NCI-H2196 (cell line): ENCODE results near the gene MTREX.

Source experiments
- DNase-seq: peaks from one replicate; lab custom pipeline; 2025; ENCODE audit not compliant: unreplicated experiment; lab: John Stamatoyannopoulos, UW

MTREX gene

DNA sequence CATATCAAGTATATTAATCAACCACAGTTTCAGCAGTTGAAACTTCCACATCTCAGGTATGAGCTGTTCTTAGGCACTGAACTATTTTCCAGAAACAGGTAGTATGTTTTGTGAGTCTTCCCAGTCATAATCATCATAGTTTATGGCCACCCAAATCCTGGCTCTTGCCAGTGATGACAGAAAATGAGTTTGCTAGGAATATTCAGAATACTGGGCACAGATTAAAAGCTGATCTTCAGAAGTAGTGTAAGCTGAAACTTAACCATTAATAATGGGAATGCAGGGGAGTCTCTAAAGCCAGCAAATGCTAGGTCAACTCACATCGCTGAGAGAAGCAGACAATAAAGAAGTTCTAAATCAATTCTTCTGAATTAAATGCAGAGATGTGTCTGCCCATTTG, 162.5 kb downstream of the MTREX start:
- DNase-seq, result no peak

DNA sequence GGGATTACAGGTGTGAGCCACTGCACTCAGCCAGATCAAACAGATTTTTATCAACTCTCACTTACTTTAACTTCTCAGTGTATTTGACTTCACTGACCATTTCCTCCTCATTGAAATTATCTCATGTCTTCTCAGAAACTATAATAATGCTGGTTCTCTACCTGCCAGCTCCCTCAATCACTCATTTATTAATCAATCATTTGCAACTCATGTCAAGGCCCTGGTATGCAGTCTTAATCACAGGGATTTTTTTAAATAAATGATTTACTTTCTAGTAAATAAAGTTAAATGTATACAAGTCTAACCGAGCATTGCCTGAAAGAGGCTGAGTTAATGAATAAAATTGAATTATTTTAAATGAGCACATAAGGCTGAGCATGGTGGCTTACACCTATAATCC, 163.7 kb downstream of the MTREX start:
- no peak for DNase-seq

DNA sequence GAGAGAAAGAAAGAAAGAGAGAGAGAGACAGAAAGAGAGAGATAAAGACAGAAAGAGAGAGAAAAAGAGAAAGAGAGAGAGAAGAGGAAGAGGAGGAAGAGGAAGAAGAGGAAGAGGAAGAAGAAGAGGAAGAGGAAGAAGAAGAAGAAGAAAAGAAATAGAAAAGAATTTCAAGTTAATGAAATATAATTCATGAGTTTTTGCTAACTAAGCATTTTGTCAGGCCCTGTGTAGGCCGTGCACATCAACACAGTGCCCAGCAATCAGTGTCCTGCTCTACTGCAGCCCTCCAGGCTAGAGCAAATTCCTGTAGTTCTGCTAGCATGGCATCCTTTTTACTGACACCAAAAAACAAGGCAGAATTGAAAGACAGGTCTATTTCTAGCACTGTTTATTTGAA, 164.9 kb downstream of the MTREX start:
- DNase-seq, result no peak
